HEK293 (cell line): ENCODE measurements around the gene AJM1.
A peak's percentile ranks its signal among the peaks of the same experiment; 100 is the strongest.
"Not testable (repeated sequence)": the region's sequence is repeated elsewhere in the genome, so short reads cannot be mapped to it uniquely, and the experiment has no call there.

Source experiments
- CTCF ChIA-PET: fragments of 350-600 bp; formaldehyde crosslinking; extraction: SDS; loops from one replicate; lab custom pipeline; 2021; ENCODE audit warnings: antibody characterized with exemption; lab: Yijun Ruan, JAX
- POLR2A ChIA-PET: fragments of 300-600 bp; formaldehyde crosslinking; extraction: SDS; loops from one replicate; lab custom pipeline; 2020; ENCODE audit warnings: antibody characterized with exemption, inconsistent platforms; lab: Yijun Ruan, JAX
- H3K27ac ChIP-seq: fragments of 200-500 bp; sonication (Bioruptor generic); 2 replicates; pipeline ENCODE4 v1.5.1; 2014; ENCODE audit warnings: low read depth, low read length, control low read depth, inconsistent platforms; ENCODE audit errors: extremely low read depth
- H3K36me3 ChIP-seq, 2 experiments: fragments of 200-500 bp in 1 of 2; sonication (Bioruptor generic) in 1 of 2; 1 replicate in 1 of 2; 2 replicates in 1 of 2; pipeline ENCODE4 v1.5.1; 2014 to 2017; ENCODE audit warnings: inconsistent platforms in 2 of 2, low read length in 2 of 2; ENCODE audit not compliant: control insufficient read depth in 2 of 2, insufficient read depth in 1 of 2
- H3K4me1 ChIP-seq: fragments of 200-500 bp; sonication (Bioruptor generic); 2 replicates; pipeline ENCODE4 v1.5.1; 2014; ENCODE audit warnings: mild to moderate bottlenecking, low read length, inconsistent platforms; ENCODE audit not compliant: control insufficient read depth, insufficient read depth
- H3K4me3 ChIP-seq: 2 replicates; pipeline ENCODE4 v1.5.1; 2011; ENCODE audit warnings: low read depth, mild to moderate bottlenecking, control low read depth, low read length, moderate library complexity
- H3K9me3 ChIP-seq: fragments of 200-500 bp; sonication (Bioruptor generic); 2 replicates; pipeline ENCODE4 v1.5.1; 2014; ENCODE audit warnings: low read depth, low read length, inconsistent platforms; ENCODE audit not compliant: control insufficient read depth, insufficient read depth
- BCL11B ChIP-seq: fragments of 450-650 bp; formaldehyde crosslinking; IDR thresholded peaks from 2 replicates; pipeline ENCODE4 v1.5.1; 2016; ENCODE audit warnings: low read depth, missing biosample characterization, missing genetic modification characterization
- FEZF1 ChIP-seq: fragments of 450-650 bp; formaldehyde crosslinking; IDR thresholded peaks from 2 replicates; pipeline ENCODE4 v1.5.1; 2016; ENCODE audit warnings: missing biosample characterization, missing genetic modification characterization
- GLIS1 ChIP-seq: fragments of 450-650 bp; formaldehyde crosslinking; IDR thresholded peaks from 2 replicates; pipeline ENCODE4 v1.5.1; 2016; ENCODE audit warnings: missing biosample characterization, missing genetic modification characterization
- GLIS2 ChIP-seq: fragments of 450-650 bp; formaldehyde crosslinking; IDR thresholded peaks from 2 replicates; pipeline ENCODE4 v1.5.1; 2016; ENCODE audit warnings: missing biosample characterization, missing genetic modification characterization
- HOXA7 ChIP-seq: sonication (generic); formaldehyde crosslinking; IDR thresholded peaks from 2 replicates; pipeline ENCODE4 v1.8.1; 2022; ENCODE audit warnings: missing genetic modification reagents, borderline replicate concordance
- IKZF3 ChIP-seq: fragments of 450-650 bp; IDR thresholded peaks from 2 replicates; pipeline ENCODE4 v1.5.0; 2018; ENCODE audit warnings: missing biosample characterization, mild to moderate bottlenecking, missing genetic modification characterization, moderate library complexity
- PRDM1 ChIP-seq: fragments of 450-650 bp; formaldehyde crosslinking; IDR thresholded peaks from 2 replicates; pipeline ENCODE4; 2016; ENCODE audit warnings: missing biosample characterization, missing genetic modification characterization
- SCRT1 ChIP-seq: fragments of 450-650 bp; formaldehyde crosslinking; IDR thresholded peaks from 2 replicates; pipeline ENCODE4 v1.5.1; 2016; ENCODE audit warnings: missing biosample characterization, missing genetic modification characterization, borderline replicate concordance
- SCRT2 ChIP-seq: fragments of 450-650 bp; formaldehyde crosslinking; IDR thresholded peaks from 2 replicates; pipeline ENCODE4 v1.5.1; 2016; ENCODE audit warnings: missing biosample characterization, missing genetic modification characterization
- ZNF19 ChIP-seq: fragments of 450-650 bp; formaldehyde crosslinking; IDR thresholded peaks from 2 replicates; pipeline ENCODE4; 2016; ENCODE audit warnings: missing biosample characterization, missing genetic modification characterization, low read depth
- ZNF423 ChIP-seq: fragments of 450-650 bp; formaldehyde crosslinking; IDR thresholded peaks from 2 replicates; pipeline ENCODE4 v1.5.1; 2016; ENCODE audit warnings: missing biosample characterization, missing genetic modification characterization
- ZSCAN16 ChIP-seq: fragments of 450-650 bp; formaldehyde crosslinking; IDR thresholded peaks from 2 replicates; pipeline ENCODE4 v1.5.1; 2016; ENCODE audit warnings: missing biosample characterization, missing genetic modification characterization
- TF ChIP-seq, protein P1 (sequence below): fragments of 450-650 bp; formaldehyde crosslinking; IDR thresholded peaks from 2 replicates; pipeline ENCODE4 v1.5.1; 2016; ENCODE audit warnings: missing biosample characterization, missing genetic modification characterization
- TF ChIP-seq, protein P2 (sequence below): fragments of 450-650 bp; formaldehyde crosslinking; IDR thresholded peaks from 2 replicates; pipeline ENCODE4 v1.5.1; 2016; ENCODE audit warnings: missing biosample characterization, missing genetic modification characterization
- TF ChIP-seq, protein P3 (sequence below): fragments of 450-650 bp; formaldehyde crosslinking; IDR thresholded peaks from 2 replicates; pipeline ENCODE4 v1.5.1; 2016; ENCODE audit warnings: missing biosample characterization, missing genetic modification characterization

The AJM1 gene

DNA sequence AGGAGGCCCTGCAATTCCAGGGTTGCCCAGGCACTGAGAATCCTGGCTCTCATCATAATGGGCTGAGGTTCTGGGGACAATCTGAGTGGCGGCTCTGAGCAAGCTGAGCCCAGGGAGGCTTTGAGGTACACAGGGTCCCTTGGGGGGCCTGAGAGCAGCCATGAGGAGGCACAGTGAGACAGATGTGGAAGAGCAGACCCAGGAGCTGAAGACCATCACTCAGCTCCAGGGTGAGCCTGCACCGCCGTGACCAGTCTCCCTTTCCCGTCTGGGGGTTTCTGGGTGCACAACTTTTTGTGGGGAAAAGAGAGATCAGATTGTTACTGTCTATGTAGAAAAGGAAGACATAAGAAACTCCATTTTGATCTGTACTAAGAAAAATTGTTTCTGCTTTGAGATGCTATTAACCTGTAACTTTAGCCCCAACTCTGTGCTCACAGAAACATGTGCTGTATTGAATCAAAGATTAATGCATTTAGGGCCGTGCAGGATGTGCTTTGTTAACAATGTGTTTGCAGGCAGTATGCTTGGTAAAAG lies 46.0 kb upstream of the AJM1 start, which contains the start of gene CCDC183:
CCDC183 (plus strand) TSS at position 101 of the 537 bp plus-strand sequence; CDS start at position 161, 60 bp downstream.
- CTCF ChIA-PET, result interaction anchor here (1.0 kb wide), 1 partner anchor 69 kb away, joined by 3 read pairs; no protein-coding TSS in a partner anchor
- H3K4me1 ChIP-seq, result peaks cover 14% of the 10 kb centered on the region
- H3K36me3 ChIP-seq, result peaks cover 0 to 21% of the 10 kb centered on the region in 2 experiments; a peak in 1 of 3 replicates
- POLR2A ChIA-PET, result interaction anchor here (1.0 kb wide), 1 partner anchor 9 kb away, joined by 3 read pairs; no protein-coding TSS in a partner anchor
- H3K9me3 ChIP-seq, result no peaks in the 10 kb centered on the region
- no peak within 1 kb of the TSS for H3K4me3 ChIP-seq
- TF ChIP-seq ZNF423 (tag by site-specific recombination) (peak; percentile 38; the same call in 1 of the 2 replicates), ZSCAN16 (tag by site-specific recombination) (peak; percentile 78; the same call in 1 of the 2 replicates)
- TF ChIP-seq, protein P1, sequence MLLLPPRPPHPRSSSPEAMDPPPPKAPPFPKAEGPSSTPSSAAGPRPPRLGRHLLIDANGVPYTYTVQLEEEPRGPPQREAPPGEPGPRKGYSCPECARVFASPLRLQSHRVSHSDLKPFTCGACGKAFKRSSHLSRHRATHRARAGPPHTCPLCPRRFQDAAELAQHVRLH (tag by site-specific recombination), result no peak
- no peak within 1 kb of the TSS for H3K27ac ChIP-seq

DNA sequence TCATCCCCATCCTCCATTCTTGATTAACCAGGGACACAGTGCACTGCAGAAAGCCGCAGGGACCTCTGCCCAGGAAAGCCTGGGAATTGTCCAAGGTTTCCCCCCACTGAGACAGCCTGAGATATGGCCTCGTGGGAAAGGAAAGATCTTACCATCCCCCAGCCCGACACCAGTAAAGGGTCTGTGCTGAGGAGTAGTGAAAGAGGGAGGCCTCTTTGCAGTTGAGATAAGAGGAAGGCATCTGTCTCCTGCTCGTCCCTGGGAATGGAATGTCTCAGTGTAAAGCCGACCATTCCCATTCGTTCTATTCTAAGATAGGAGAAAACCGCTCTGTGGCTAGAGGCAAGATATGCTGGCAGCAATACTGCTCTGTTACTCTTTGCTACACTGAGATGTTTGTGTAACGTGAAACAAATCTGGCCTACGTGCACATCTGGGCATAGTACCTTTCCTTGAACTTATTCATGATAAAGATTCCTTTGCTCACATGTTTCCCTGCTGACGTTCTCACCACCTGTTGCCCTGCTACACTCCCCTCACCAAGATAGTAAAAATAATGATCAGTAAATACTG lies 45.4 kb upstream of the AJM1 start:
- CTCF ChIA-PET, result interaction anchor here (1.0 kb wide), 1 partner anchor 69 kb away, joined by 3 read pairs; no protein-coding TSS in a partner anchor

DNA sequence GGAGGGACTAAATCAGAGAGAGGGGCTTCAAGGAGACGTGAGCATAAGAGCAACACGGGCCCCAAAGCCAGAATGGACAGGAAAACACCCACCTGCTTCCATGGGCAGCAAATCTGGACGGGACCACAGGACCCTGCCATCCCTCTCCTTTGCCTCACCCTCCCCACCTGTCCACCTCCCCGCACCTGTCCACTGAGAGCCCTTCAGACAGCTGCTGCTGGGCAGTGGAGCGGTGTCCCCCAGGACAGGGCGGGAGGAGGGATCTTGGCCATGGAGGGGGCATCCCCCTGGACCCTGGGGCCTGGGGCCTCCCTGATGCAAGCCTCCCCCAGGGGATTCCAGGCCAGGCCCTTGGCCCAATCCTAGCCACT lies 43.6 kb upstream of the AJM1 start:
- Histone ChIP-seq H3K36me3 (peaks cover 0 to 5% of the 10 kb centered on the region in 2 experiments; a peak in 1 of 3 replicates), H3K9me3 (no peaks in the 10 kb centered on the region), H3K4me1 (peaks cover 14% of the 10 kb centered on the region), H3K27ac (no peak overlapping the region), H3K4me3 (no peak overlapping the region)
- ChIA-PET POLR2A (no interaction called here), CTCF (interaction anchor here (0.6 to 1.2 kb wide), 3 partner anchors 38 to 628 kb away, joined by 3 to 4 read pairs (median 3); no protein-coding TSS in a partner anchor)
- TF ChIP-seq HOXA7 (CRISPR knock-in tag) (no peak), BCL11B (tag by site-specific recombination) (no peak), GLIS2 (0 out of 2 replicates have a peak, but pooled peaks have one; percentile 17), ZNF19 (tag by site-specific recombination) (no peak)
- TF ChIP-seq, protein P2, sequence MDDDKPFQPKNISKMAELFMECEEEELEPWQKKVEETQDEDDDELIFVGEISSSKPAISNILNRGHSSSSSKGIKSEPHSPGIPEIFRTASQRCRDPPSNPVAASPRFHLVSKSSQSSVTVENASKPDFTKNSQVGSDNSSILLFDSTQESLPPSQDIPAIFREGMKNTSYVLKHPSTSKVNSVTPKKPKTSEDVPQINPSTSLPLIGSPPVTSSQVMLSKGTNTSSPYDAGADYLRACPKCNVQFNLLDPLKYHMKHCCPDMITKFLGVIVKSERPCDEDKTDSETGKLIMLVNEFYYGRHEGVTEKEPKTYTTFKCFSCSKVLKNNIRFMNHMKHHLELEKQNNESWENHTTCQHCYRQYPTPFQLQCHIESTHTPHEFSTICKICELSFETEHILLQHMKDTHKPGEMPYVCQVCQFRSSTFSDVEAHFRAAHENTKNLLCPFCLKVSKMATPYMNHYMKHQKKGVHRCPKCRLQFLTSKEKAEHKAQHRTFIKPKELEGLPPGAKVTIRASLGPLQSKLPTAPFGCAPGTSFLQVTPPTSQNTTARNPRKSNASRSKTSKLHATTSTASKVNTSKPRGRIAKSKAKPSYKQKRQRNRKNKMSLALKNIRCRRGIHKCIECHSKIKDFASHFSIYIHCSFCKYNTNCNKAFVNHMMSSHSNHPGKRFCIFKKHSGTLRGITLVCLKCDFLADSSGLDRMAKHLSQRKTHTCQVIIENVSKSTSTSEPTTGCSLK (tag by site-specific recombination), result no peak

More for the DNA sequence above, 45.4 kb upstream of the AJM1 start:
- peaks cover 14% of the 10 kb centered on the region for H3K4me1 ChIP-seq
- H3K4me3 ChIP-seq, H3K9me3 ChIP-seq, POLR2A ChIA-PET, H3K27ac ChIP-seq: not testable (repeated sequence)
- H3K36me3 ChIP-seq, result peaks cover 0 to 21% of the 10 kb centered on the region in 2 experiments; a peak in 1 of 3 replicates
- TF ChIP-seq PRDM1, result 0 out of 2 replicates have a peak, but pooled peaks have one; percentile 17
- TF ChIP-seq FEZF1, result peak; percentile 47
- TF ChIP-seq, protein P3, sequence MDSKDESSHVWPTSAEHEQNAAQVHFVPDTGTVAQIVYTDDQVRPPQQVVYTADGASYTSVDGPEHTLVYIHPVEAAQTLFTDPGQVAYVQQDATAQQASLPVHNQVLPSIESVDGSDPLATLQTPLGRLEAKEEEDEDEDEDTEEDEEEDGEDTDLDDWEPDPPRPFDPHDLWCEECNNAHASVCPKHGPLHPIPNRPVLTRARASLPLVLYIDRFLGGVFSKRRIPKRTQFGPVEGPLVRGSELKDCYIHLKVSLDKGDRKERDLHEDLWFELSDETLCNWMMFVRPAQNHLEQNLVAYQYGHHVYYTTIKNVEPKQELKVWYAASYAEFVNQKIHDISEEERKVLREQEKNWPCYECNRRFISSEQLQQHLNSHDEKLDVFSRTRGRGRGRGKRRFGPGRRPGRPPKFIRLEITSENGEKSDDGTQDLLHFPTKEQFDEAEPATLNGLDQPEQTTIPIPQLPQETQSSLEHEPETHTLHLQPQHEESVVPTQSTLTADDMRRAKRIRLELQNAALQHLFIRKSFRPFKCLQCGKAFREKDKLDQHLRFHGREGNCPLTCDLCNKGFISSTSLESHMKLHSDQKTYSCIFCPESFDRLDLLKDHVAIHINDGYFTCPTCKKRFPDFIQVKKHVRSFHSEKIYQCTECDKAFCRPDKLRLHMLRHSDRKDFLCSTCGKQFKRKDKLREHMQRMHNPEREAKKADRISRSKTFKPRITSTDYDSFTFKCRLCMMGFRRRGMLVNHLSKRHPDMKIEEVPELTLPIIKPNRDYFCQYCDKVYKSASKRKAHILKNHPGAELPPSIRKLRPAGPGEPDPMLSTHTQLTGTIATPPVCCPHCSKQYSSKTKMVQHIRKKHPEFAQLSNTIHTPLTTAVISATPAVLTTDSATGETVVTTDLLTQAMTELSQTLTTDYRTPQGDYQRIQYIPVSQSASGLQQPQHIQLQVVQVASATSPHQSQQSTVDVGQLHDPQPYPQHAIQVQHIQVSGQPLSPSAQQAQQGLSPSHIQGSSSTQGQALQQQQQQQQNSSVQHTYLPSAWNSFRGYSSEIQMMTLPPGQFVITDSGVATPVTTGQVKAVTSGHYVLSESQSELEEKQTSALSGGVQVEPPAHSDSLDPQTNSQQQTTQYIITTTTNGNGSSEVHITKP (tag by site-specific recombination), result peak; percentile 67
- TF ChIP-seq IKZF3 (tag by site-specific recombination), result 0 out of 2 replicates have a peak, but pooled peaks have one; percentile 22
- peak; percentile 96 for TF ChIP-seq SCRT2 (tag by site-specific recombination)
- peak; percentile 89 for TF ChIP-seq SCRT1
- TF ChIP-seq GLIS1, result peak; percentile 40
